Right renal cortex interstitium (tissue), 3 donors: ENCODE data around the gene GYPA. TPM values are rescaled to one million over a fixed set of nuclear protein-coding genes. Genes with fewer than 3 reads are reported as not detected.
"Not testable (repeated sequence)": the region's sequence is repeated elsewhere in the genome, so short reads cannot be mapped to it uniquely, and the experiment has no call there.

Source experiments
- DNase-seq, 3 donors: peaks; one replicate each; pipeline ENCODE4 v3.0.0-alpha.2; 2013; ENCODE audit warnings: low read depth in 3 of 3, low spot score in 2 of 3
- polyA plus RNA-seq, 3 donors: library from polyadenylated mRNA; unstranded; fragments of 120-200 nt; gene quantifications; one replicate each; pipeline ENCODE4 v1.2.1, GENCODE V29; 2013; ENCODE audit not compliant: insufficient read length in 3 of 3

The GYPA gene
- 1 to 10 TPM; 2.6 to 6.4 (median 3.6) TPM for polyA plus RNA-seq

DNA sequence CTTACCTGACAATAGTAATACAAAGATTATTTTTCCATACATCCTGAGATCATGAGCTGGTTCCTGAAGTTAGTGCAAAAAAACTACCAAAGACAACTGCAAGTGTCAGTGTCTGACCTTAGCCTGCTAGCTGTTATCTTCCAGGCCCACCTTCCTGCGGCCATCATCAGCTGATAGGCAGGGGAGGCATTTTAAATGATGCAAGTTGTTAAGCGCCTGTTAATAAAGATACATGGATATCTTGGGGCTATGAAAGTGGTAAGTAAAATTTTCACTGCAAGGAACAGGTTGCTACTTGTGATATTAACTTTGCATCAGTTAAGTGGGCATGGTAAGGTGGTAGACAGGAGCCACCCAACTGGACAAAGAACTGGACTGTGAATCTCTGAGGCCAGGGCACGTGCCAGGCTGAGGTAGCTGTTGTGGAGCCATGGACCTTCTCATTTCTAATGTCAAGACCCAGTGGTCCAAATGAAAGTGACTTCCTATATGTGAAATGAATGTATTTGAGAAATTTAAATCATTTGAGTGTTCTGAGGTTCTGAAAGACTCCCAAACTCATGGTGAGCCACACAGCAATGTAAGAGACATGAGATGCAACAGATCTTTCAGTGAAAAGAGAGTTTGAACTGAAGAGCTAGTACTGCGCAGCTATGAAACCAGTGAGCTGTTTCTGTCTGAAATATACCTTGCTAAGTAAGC lies at the start of gene GYPA:
Gene GYPA, minus strand, starts transcription at position 125 of the 702 bp plus-strand sequence. Its CDS starts 83 bp downstream, at position 42.
- not testable (repeated sequence) for DNase-seq

DNA sequence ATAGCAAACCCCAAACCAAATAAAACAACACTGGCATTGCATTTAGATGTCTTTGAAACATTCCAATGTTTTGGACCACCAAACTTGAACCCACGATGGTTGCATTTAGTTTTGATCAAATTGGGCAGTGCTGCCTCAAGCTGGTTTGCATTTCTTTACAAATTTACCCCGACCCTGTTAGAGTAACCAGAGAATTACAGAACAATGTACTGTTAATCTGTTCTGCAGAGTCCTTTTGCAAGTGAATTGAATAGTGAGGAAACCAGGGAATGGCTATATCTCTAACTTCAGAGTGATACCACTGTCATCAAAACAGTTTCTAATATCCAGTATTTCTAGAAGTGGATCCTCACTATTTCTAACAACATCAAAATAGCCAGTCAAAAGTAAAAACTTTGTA lies 49.5 kb upstream of the GYPA start:
- no peak for DNase-seq

DNA sequence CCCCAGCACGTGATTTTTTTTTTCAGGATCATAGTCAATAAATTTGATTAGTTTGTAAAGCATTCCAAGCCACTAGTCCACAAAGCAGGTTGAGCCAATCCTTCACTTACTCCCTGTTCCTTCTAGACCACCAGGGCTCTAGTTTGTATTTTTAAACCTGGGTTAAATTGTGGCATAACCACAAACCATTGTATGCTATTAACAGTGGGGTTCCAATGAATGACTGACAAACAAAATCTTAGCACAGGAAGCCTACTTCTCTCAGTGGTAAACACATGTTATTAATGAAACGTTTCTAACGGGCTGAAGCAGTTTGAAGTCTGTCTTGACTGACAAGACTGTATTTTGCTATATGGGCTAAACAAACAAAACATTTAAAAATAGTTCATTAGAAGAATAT lies 48.6 kb upstream of the GYPA start:
- no peak for DNase-seq

DNA sequence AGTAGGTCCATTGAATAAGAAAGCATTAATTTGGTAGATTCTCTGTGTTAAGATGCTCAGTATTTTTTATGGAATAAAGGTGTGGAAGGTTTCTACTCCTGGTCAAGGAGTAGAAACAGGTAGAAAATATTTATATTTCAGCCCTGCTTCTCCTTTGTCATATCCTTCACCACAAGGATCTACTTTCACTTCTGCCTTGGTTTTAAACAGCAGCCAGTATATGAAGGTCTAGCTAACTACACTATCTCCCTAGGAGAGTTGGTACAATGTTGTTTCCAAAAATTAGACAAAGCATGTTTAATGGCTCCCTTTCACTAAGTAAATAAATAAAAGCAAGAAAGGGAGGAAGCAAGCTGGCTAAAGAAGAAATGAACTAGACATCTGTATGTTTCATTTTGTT lies 44.6 kb upstream of the GYPA start:
- no peak for DNase-seq

DNA sequence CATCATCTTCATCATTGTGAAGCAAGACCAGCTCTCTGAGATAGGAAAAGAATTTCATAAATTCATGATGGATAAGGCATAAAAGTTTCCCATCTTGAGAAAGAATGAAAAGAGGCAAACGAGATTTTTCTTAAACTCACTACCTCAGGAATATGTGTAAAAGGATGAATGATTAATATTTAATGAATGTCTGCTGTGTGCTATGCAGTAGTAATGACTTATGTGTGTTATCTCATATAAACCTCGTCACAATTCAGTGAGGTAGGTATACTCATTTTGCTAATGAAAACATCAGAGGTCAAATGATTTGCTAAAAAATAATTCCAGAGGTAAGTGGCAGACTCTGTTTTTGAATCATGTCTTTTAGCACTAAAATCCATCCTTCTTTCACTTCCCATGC lies 42.6 kb upstream of the GYPA start:
- DNase-seq = no peak

DNA sequence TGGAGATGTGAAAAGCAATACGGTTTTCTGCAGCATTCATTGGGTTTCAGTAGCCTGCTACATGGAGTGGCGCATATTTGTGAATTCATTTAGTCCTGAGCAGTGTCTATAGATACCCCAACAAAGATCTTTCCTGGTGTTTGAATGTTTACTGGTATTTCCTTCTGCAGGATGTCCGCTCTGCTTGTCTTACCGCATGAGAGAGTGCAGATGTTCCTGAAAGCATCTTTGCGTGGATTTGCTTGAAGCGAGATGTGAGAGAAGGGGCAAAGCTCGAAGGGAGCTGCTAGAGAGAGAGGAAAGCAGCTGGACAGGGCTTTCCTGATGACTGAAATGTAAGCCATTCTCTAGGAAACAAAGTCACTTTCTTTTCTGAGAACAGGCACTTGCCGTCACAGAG lies 40.9 kb upstream of the GYPA start:
- DNase-seq = no peak

DNA sequence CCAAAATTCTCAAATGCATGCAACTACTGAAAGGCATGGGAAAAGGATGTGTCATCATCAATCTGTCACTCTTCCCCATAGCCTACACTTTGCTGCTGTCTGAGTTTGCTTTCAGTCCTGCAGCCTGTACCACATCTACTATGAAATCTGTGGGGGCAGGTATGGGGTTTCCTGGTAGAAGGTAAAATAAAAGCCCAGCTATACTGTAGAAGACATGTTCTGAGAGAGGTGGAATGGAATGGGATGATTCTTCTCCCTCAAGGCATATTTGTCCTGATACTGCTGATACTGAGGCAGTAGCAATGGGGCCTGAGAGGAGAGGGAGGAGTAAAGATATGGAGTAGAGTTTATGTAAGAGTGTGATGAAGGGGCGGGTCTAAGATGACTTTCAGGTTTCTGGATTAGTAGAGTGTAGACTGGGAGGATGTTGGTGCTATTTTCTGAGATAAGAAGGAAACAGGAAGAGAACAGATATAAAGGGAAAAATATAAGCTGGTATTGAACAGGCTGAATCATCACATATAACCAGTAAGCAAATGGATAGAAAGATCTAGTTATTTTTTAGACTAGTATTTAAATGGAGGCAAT lies 38.7 kb upstream of the GYPA start:
- DNase-seq = no peak

DNA sequence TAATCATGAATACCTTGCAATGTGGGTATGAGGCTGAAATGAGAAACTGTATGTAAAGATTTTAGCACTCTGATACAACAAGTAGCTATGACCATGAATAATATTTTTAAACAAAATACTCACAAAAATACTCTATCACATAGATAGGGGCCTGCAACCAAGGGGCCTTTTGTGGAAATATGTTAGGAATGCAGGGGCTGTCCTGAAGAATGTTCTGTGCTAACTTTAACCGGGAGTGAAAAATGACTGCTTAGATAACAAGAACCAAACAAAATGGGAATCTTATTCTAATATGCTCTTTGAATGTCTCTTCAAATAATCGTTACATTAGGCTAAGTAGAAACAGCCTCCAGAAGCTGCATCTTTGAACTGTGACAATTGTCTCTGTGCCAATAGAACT lies 37.9 kb upstream of the GYPA start:
- DNase-seq = no peak

DNA sequence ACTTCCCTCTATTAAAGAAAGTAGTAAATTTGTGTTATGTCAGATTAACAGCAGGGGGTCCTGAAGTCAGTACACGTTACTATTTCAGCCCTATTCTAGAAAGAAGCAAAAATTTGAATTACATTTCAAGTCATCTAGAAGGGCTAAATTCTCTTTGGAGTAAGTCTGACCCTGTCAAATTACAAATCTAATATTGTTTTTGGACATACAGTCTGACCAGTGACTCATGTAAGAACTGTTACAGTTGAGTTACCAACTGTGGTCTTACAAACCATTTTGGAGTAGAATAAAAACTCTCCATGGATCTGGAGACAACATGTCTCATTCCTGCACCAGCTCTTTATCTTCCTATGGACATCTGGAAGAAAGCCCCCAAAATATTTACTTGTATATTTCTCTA lies 36.0 kb upstream of the GYPA start:
- DNase-seq = no peak

DNA sequence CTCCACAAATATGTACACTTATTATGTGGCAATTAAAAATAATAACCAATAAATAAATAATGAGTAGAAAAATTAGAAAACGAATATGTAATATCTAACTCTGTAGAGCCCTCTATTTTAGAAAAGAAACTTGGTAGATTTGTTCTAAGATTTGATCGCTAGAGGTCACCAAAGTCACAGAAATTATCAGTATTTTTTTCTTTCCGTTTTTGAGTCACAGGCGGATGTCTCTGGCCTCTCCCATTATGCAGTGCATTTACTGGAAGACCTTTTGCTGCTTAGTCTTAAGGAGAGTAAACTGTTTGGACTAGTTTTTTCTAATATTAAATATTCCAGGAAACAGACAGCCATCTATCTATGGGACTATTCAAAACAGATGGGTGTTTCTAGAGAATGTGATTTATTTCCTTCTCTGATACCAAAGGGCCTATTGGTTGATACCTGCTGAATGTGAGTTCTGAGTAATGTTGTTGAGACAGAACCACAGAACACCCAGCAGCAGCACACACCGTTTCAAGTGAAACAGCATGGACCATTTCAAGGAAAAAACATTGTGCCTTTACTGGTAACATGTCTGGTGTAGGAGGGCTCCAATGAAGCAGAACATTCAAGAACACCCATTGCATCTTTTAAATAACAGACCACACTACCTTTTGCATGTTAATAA lies 34.0 kb upstream of the GYPA start:
- DNase-seq = peak; percentile 25 to 50 (median 38)

DNA sequence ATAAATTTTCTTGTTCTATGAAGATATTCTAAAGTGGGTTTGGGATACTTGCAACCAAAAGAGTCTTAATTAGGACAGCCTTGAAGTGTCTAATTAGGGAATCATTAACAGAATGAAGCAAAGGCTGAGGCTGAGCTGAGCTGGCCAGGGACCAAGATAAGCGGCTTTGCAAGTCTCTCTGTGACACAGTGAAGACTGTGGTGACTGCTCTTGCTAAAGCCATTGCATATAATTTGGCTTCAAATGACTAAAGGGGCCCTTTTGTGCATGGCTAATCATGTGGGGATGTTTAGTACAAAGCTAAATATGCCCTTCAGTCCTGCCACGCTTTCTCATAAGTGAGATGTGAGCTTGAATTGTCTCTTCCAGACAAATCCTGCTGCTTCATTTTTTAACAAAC lies 31.2 kb upstream of the GYPA start:
- no peak for DNase-seq

DNA sequence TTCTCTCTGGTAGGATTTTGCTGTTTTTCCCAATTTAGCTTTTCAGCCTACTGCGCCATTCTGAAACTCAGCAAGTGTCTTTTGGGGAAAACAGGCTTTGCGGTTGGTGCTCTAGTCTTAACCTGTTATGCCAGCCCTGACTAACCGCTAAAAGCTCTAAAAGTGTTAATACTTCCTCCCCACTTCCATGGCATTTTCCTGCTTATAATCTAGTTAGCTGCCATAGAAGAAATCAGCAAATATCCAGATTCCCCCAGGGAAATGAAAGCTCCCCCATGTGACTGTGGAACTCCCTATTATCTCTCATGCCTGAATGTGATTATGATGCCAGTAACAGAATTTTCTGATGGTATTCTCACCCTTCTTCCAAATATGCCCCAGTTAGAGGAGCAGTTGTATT lies 28.7 kb upstream of the GYPA start:
- no peak for DNase-seq

DNA sequence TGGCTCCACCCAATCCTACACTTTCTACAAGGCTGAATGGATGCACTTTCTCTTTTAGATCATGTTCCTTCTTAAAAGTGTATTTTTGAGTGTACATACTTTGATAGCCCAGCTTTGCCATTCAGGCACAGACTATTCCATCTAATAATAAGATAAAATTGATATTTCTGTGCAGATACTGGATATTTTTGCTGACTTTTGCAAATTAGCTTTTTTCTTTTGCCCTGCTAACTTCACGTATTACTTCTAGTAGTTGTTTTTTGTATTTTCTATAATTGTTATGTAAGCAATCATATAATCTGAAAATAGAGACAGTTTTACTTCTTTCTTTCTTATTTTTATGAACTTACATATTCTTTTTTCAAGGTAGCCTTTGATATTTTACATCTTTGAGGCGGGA lies 13.5 kb upstream of the GYPA start:
- no peak for DNase-seq

DNA sequence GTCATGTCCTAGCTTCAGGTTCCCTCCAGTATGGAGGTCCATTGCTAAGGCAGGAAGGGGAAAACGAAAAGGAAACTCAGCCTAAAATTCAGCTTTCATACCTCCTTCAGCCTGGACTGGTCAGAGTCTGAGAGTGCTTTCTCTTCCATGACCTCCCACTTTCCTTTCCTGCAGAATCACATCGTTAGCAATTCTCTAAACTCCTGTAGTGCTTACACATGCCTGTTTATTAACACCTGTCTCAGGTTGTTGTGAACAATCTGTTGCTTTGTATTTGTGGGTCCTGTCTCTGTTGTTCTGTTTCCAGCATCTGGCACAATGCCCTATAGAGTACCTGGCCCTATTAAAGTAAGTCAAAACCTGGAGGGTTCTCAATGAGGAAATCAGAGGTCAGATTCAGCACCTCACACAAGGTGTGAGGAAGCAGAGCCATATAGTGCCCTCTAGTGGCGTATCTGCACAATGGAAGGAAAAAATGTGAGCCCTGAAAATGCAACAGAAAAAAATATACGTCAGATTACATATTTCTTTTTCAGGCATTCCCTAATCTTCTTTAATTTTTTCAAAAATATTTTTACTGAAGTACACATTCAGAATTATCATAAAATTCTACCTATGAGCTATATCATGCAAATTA lies 2.3 kb upstream of the GYPA start:
- DNase-seq = not testable (repeated sequence)

DNA sequence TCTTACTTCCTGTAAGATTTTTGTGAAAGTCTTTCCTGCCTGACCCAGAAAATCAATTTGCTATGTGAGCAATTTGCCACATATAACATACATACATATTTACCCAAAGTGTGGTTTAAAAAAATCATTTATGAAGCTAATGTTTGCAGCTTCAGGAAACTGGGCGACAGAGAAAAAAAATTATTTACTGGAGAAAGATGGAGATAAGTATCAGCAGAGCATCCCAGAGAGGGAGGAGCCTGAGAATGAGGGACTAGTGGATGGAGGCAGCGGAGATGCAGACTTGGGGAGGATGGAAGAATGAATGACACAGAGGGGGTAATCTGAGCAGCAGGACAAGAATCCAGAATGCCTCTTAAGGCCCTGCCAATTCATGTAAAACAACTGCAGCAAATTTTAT lies 975 bp upstream of the GYPA start:
- no peak for DNase-seq

DNA sequence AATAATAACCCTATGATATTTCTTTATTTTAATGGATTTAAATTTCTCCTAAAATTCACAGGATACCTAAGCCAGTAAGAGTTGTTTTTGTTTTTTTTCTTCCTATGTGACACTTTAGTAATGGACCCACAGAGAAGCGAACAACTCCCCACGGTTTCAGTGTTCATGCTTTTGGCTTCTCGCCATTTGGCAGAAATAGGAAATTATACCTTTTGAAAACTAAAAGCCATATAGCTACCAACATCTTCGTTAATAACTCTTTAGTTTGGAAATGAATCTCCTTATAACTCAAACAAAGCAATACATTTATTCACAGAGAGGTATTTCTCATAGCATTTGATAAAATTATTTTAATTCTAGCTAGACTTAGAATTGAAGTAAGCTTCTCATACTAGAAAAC lies 527 bp downstream of the GYPA start:
- DNase-seq = not testable (repeated sequence)

DNA sequence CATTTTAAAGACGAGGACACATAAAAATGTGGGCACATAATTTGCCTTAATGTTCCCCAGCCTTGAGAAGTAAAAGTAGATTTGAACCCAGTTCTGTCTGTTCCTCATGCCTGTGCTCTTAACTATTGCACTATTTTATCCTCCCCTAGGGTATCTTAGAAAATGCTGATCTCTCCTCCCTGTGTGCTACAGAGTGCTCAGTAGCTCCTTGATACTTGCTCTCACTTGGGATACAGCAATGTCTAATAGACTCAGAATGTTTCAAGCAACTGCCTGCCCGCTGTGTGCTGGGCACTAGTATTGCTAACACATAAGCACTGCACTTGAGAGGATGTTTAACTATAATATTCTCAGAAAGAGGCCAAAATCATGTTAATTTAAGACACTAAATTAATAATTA lies 971 bp downstream of the GYPA start:
- DNase-seq = not testable (repeated sequence)

DNA sequence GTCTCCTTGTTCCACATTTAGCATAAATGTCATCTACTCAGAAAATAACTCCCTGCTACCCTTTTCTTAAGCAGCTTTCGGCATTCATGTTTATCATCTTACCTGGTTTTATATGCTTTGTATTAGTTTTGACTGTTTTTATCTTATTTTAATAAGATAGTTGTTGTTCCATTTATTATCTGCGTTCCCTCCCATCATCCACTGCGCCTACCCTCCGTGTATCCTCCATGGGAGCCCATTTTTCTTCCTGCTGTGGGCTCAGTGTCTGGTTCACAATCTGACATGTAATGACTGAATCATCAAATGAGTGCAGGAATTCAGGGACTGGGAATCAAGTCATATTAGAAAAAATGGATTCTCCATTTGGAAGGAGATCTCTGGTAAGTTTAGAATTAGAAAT lies 2.3 kb downstream of the GYPA start:
- not testable (repeated sequence) for DNase-seq

DNA sequence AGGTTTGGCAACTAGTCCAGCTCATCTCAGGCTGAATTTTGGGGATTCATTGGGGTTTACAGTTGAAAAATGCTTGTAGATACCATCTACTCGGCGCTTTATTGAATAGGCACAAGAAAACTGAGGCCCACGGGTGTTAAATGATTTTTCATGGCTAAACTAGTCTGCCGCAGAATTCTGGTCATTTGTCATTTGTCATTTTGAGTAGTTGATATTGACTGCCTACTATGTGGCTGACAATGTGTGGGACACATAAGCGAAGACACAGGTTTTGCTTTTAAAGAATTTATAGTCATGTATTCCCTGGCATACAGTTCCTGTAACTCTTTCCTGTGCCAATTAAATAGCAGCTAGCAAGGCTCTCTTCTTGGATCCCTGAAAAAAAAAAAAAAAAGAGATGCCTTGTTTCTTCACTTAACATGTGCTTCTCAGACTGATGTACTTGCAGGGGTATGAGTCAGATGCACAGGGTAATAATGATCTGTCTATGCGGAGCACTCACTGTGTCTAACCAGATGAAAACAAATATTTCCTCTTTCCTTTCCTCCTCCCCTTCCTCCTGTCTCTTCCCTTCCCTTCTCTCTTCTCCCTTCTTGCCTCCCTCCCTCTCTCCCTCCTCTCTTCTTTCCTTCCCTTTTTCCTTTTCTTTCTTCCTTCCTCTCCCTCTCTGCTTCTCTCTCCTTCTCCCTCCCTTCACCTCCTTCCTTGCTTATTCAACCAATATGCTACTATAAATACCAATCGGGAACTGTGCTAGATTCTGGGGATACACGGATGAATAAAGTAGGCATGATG lies 3.2 kb downstream of the GYPA start:
- DNase-seq = not testable (repeated sequence)

DNA sequence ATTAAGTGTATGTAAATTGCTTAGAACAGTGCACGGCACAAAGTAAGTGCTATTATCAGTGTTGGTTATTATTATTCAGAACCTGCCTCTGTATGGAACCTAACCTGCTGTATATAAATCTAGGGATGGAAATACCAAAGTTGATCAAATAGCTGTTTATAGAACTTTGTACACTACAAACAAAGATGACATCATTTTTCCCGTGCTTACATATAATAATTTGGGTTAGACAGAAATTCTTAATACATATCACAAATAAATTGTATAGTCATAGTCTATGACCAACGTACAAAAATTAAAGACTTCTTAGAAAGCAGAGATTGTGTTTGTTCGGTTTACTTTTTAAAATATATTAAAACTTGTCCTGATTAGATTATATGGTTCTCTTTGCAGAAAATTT lies 4.3 kb downstream of the GYPA start:
- not testable (repeated sequence) for DNase-seq

DNA sequence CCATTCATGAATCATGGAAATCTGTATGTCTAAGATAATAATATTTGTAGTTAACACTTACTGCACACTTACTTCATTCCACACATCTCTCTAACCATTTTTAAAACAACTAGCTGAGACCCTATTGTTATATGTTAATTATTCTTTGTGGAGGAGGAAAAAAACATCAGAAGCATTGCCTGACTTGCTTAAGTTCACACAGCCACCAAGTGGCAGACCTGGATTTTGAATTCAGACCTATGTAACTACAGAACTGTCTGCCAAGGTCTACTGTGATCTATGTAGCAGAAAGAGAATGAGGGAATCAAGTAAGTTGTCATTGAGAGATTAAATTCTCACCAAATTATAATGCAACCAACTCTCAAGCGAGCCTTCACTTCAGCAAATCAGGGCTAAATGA lies 10.4 kb downstream of the GYPA start:
- not testable (repeated sequence) for DNase-seq
